Stimulated activated CD4-positive, alpha-beta T cell treated with anti-CD3 and anti-CD28 coated beads, Interleukin-4, amount 100 ng/mL, for 4 hours (primary cell): ENCODE measurements around the gene KLF3.
A peak's percentile ranks its signal among the peaks of the same experiment; 100 is the strongest.

Source experiments
- DNase-seq, 2 experiments: peaks; one replicate each; pipeline ENCODE4 v3.0.0-alpha.2; 2020

The KLF3 gene

GRCh38 chr4:38704622-38705154 is 40.7 kb downstream of the KLF3 start:
- DNase-seq: no peak

GRCh38 chr4:38706301-38706700 is 42.3 kb downstream of the KLF3 start:
- DNase-seq: no peak

- DNase-seq: no peak
These were observed 46.1 kb downstream of the KLF3 start for GRCh38 chr4:38710053-38710452.

- no peak for DNase-seq
These were observed 47.1 kb downstream of the KLF3 start for GRCh38 chr4:38711066-38711465.

GRCh38 chr4:38715050-38715449 is 51.1 kb downstream of the KLF3 start:
- no peak for DNase-seq

GRCh38 chr4:38716256-38716655 is 52.3 kb downstream of the KLF3 start:
- no peak for DNase-seq

- DNase-seq: no peak
These were observed 53.6 kb downstream of the KLF3 start for GRCh38 chr4:38717604-38718003.

GRCh38 chr4:38723114-38723513 is 59.1 kb downstream of the KLF3 start:
- DNase-seq: no peak

- no peak for DNase-seq
These were observed 59.9 kb downstream of the KLF3 start for GRCh38 chr4:38723726-38724474.

- no peak for DNase-seq
These were observed 60.4 kb downstream of the KLF3 start for GRCh38 chr4:38724475-38724808.

GRCh38 chr4:38728631-38729141 is 64.7 kb downstream of the KLF3 start:
- DNase-seq: no peak

- DNase-seq: no peak
These were observed 66.5 kb downstream of the KLF3 start for GRCh38 chr4:38730493-38730829.

GRCh38 chr4:38730830-38731646 is 67.0 kb downstream of the KLF3 start:
- DNase-seq: peak; percentile 75 to 87

GRCh38 chr4:38733663-38734062 is 69.7 kb downstream of the KLF3 start:
- no peak for DNase-seq

GRCh38 chr4:38734446-38734845 is 70.4 kb downstream of the KLF3 start:
- DNase-seq: no peak

GRCh38 chr4:38734911-38735310 is 70.9 kb downstream of the KLF3 start:
- no peak for DNase-seq

GRCh38 chr4:38735870-38736269 is 71.9 kb downstream of the KLF3 start:
- DNase-seq: no peak

GRCh38 chr4:38738940-38739803 is 75.2 kb downstream of the KLF3 start:
- no peak for DNase-seq

GRCh38 chr4:38740303-38740702 is 76.3 kb downstream of the KLF3 start:
- DNase-seq: no peak

- DNase-seq: no peak
These were observed 79.9 kb downstream of the KLF3 start for GRCh38 chr4:38743866-38744265.

- no peak for DNase-seq
These were observed 81.9 kb downstream of the KLF3 start for GRCh38 chr4:38745881-38746280.

GRCh38 chr4:38747629-38748028 is 83.6 kb downstream of the KLF3 start:
- DNase-seq: no peak

GRCh38 chr4:38749336-38749735 is 85.3 kb downstream of the KLF3 start:
- no peak for DNase-seq
